ENCODE data around the gene MTX1. TPM values are rescaled to one million over a fixed set of nuclear protein-coding genes. Genes with fewer than 3 reads are reported as not detected.

MTX1 gene
- total and polyA plus RNA-seq, 4 donors = 25.6 to 72.1 (median 58.3) TPM

DNA sequence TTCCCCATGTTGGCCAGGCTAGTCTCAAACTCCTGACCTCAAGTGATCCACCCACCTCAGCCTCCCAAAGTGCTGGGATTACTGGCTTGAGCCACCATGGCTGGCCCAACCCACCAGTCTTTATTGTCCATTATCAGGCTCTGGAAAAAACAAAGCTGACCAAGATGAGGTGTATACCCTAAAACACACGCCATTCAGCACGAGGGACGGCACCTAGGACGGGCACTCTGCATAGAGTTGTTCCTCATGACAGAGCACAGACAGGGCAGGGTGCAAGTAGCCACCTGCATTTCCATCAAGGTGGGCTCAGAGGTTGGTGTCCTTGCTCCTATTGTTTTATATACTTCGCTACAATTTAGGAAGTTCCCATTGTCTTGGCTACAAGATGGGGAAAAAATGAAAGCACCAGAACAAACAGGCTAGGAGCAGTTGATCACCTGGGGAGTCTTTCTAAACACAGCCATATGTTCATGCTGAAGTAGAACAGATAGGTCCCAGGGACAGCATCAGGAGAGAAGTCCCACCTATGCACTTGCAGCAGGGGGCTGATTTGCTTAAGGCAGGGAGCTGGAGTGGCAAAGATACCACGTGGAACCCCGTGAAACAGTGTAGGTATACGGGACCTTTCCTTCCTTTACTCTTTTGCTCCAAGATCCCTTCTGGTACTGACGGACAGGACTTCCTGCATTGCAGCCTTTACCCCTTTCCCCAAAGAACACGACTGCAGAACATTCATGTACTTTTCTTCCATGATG, 39.9 kb upstream of the MTX1 start:
- H3K36me3 ChIP-seq (ENCODE audit: control insufficient read depth in 4 of 4, insufficient read depth in 4 of 4, low read length in 4 of 4) = peaks cover 0 to 17% (median 8%) of the 10 kb centered on the region in 4 donors
- WGBS, 2 donors = 88 to 90% methylated on average over 10 of the region's 10 CpGs
- H3K4me3 ChIP-seq = no peak overlapping the region
- ATAC-seq (ENCODE audit: insufficient read depth, low FRiP score) (no peak), DNase-seq (no peak)
- H3K27me3 ChIP-seq (ENCODE audit: control insufficient read depth in 3 of 3, insufficient read depth in 3 of 3, low read length in 2 of 3) = no peaks in the 10 kb centered on the region
- H3K4me1 ChIP-seq (ENCODE audit: control insufficient read depth in 5 of 5, insufficient read depth in 5 of 5, low read length in 5 of 5) = peaks cover 0 to 33% (median 6%) of the 10 kb centered on the region in 5 donors
- no peaks in the 10 kb centered on the region for H3K9me3 ChIP-seq (ENCODE audit: control insufficient read depth in 4 of 4, insufficient read depth in 3 of 4, low read length in 3 of 4)
- no peak overlapping the region for H3K9ac ChIP-seq (ENCODE audit: insufficient read depth in 1 of 2, low read length in 2 of 2)
- TF ChIP-seq, protein P1, sequence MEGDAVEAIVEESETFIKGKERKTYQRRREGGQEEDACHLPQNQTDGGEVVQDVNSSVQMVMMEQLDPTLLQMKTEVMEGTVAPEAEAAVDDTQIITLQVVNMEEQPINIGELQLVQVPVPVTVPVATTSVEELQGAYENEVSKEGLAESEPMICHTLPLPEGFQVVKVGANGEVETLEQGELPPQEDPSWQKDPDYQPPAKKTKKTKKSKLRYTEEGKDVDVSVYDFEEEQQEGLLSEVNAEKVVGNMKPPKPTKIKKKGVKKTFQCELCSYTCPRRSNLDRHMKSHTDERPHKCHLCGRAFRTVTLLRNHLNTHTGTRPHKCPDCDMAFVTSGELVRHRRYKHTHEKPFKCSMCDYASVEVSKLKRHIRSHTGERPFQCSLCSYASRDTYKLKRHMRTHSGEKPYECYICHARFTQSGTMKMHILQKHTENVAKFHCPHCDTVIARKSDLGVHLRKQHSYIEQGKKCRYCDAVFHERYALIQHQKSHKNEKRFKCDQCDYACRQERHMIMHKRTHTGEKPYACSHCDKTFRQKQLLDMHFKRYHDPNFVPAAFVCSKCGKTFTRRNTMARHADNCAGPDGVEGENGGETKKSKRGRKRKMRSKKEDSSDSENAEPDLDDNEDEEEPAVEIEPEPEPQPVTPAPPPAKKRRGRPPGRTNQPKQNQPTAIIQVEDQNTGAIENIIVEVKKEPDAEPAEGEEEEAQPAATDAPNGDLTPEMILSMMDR (IDR thresholded peaks at IDR 0.05; ENCODE audit: control extremely low read depth, extremely low read depth) = no peak
- no peak overlapping the region for H3K27ac ChIP-seq (ENCODE audit: low read depth in 1 of 2, low read length in 1 of 2)

DNA sequence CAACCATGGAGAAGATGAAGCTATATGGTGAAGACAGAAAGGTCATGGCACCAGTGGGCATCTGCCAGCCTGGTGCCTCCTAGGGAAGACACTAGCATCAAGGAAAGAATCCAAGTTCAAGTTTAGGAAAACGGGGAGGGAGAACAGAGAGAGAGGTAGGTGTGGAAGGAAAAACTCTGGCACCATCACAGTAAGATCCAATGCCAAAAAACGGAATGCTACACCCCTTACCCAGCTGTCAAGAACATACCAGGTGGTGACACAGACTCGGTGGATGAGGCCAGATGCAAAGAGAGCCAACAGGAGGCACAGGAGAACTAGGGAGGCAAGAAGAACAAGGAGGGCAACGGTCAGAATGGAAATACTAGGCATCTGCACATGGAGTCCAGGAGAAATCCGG, 39.0 kb upstream of the MTX1 start:
- no peak for DNase-seq
- Histone ChIP-seq H3K27ac (ENCODE audit: low read depth in 1 of 2, low read length in 1 of 2) (no peak overlapping the region), H3K27me3 (ENCODE audit: control insufficient read depth in 3 of 3, insufficient read depth in 3 of 3, low read length in 2 of 3) (no peaks in the 10 kb centered on the region), H3K4me1 (ENCODE audit: control insufficient read depth in 5 of 5, insufficient read depth in 5 of 5, low read length in 5 of 5) (peaks cover 0 to 39% (median 6%) of the 10 kb centered on the region in 5 donors), H3K9ac (ENCODE audit: insufficient read depth in 1 of 2, low read length in 2 of 2) (no peak overlapping the region), H3K36me3 (ENCODE audit: control insufficient read depth in 4 of 4, insufficient read depth in 4 of 4, low read length in 4 of 4) (peaks cover 0 to 17% (median 8%) of the 10 kb centered on the region in 4 donors), H3K4me3 (no peak overlapping the region), H3K9me3 (ENCODE audit: control insufficient read depth in 4 of 4, insufficient read depth in 3 of 4, low read length in 3 of 4) (no peaks in the 10 kb centered on the region)
- no peak for ATAC-seq (ENCODE audit: insufficient read depth, low FRiP score)
- 79 to 93% methylated on average over 5 of the region's 5 CpGs for WGBS, 2 donors
- TF ChIP-seq, protein P1 (IDR thresholded peaks at IDR 0.05; ENCODE audit: control extremely low read depth, extremely low read depth) = no peak

DNA sequence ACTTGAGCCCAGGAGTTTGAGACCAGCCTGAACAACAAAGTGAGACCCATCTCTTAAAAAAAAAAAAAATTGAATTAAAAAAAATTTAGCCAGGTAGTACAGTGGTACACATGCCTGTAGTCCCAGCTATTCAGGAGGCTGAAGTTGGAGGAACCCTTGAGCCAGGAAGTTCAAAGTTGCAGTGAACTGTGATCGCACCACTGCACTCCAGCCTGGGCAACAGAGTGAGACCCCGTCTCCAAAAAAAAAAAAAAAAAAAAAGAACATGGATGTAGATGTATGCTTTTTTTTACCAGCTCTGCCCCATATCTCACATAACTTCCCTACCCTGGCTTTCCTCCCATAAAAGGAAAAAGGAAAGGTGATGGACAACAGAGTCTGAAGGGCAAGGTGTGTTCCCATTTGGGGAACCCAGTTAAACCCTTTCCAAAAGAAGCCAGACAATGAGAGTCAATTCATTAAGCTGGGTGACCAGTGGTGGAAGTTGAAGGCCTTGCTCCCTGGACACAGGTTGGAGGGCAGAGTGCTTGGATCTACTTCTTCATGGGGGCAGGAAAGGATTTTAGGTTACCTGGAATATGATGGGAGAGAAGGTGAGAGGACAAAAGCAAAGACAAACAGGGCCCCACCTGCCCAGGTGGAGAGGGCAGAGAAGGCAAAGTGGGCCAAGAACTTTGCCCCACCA, 38.3 kb upstream of the MTX1 start:
- DNase-seq (no peak), ATAC-seq (ENCODE audit: insufficient read depth, low FRiP score) (no peak)
- WGBS, 2 donors = 90 to 99% methylated on average over 2 of the region's 2 CpGs
- Histone ChIP-seq H3K4me1 (ENCODE audit: control insufficient read depth in 5 of 5, insufficient read depth in 5 of 5, low read length in 5 of 5) (peaks cover 0 to 41% (median 8%) of the 10 kb centered on the region in 5 donors), H3K9ac (ENCODE audit: insufficient read depth in 1 of 2, low read length in 2 of 2) (no peak overlapping the region), H3K27ac (ENCODE audit: low read depth in 1 of 2, low read length in 1 of 2) (no peak overlapping the region), H3K4me3 (no peak overlapping the region), H3K9me3 (ENCODE audit: control insufficient read depth in 4 of 4, insufficient read depth in 3 of 4, low read length in 3 of 4) (no peaks in the 10 kb centered on the region), H3K36me3 (ENCODE audit: control insufficient read depth in 4 of 4, insufficient read depth in 4 of 4, low read length in 4 of 4) (peaks cover 0 to 17% (median 8%) of the 10 kb centered on the region in 4 donors), H3K27me3 (ENCODE audit: control insufficient read depth in 3 of 3, insufficient read depth in 3 of 3, low read length in 2 of 3) (no peaks in the 10 kb centered on the region)
- TF ChIP-seq, protein P1 (IDR thresholded peaks at IDR 0.05; ENCODE audit: control extremely low read depth, extremely low read depth) = no peak
